AG10803 (cell line): ENCODE measurements around the gene NPEPPS.

Experiments
- DNase-seq: peaks from one replicate; pipeline ENCODE4 v3.0.0; 2010; ENCODE audit warnings: low read depth
- H3K4me3 ChIP-seq: 2 replicates; pipeline ENCODE4 v1.5.1; 2011; ENCODE audit warnings: mild to moderate bottlenecking, low read length, control low read depth
- TF ChIP-seq, protein P1 (sequence below): conservative IDR thresholded peaks from 2 replicates; pipeline ENCODE4 v1.5.1; 2011; ENCODE audit warnings: mild to moderate bottlenecking, low read length, control low read depth, inconsistent platforms

Gene NPEPPS

DNA sequence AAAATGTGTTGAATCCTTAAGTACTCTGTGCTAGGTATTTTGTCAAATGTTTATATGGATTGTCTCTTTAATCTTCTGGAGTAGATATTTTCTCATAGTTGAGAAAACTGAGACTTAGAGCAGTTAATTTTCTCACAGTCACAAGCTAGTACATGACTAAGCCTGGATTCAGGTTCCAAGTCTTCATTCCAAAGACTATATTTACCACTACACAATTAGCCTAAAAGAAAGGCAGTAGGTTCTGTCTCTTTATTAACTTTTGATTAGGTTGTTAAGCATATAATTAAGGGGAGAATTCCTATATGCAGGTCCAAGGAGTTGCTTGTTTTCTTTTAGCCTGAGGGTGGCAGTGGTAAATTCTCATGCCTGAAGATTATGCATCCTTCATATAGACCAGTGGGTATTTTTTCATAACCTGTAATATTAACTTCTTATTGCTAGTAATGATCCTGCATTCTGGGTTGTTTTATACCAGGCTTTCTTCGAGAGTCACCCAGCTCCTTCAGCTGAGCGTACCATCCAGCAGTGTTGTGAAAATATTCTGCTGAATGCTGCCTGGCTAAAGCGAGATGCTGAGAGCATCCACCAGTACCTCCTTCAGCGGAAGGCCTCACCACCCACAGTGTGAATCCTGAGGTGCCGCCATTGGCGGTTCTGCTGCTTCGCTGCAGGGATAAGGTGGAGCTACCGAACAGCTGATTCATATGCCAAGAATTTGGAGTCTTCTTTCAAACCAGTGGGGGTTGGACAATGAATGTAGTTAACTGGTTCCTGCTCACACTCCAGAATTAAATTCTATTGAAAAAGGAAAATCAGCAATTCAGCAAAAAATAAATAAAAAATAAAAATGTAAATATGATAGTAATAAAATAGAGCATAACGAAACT is 90.6 kb downstream of the NPEPPS start:
- peak; percentile 87 for DNase-seq
- no peak overlapping the region for H3K4me3 ChIP-seq
- TF ChIP-seq, protein P1, sequence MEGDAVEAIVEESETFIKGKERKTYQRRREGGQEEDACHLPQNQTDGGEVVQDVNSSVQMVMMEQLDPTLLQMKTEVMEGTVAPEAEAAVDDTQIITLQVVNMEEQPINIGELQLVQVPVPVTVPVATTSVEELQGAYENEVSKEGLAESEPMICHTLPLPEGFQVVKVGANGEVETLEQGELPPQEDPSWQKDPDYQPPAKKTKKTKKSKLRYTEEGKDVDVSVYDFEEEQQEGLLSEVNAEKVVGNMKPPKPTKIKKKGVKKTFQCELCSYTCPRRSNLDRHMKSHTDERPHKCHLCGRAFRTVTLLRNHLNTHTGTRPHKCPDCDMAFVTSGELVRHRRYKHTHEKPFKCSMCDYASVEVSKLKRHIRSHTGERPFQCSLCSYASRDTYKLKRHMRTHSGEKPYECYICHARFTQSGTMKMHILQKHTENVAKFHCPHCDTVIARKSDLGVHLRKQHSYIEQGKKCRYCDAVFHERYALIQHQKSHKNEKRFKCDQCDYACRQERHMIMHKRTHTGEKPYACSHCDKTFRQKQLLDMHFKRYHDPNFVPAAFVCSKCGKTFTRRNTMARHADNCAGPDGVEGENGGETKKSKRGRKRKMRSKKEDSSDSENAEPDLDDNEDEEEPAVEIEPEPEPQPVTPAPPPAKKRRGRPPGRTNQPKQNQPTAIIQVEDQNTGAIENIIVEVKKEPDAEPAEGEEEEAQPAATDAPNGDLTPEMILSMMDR, result no peak; the same call in 1 of the 2 replicates

DNA sequence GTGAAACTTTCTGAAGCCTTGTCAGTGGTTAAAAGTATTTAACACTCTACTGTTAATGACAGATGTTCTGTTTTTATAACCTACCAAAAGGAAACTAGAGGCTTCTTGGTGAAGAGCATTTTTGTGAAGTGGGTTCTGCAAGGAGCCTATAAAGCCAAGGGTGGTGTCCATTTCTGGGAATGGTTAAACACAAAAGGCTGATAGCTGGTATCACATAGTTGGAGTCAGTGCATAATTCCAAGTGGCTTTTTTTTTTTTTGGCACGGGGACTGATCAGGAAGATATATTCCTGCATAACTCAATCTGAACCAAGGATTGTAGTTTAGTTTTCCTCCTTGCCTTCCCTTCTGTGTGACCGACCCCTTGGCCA is 91.3 kb downstream of the NPEPPS start:
- TF ChIP-seq, protein P1, result no peak
- no peak for DNase-seq
- no peak overlapping the region for H3K4me3 ChIP-seq

DNA sequence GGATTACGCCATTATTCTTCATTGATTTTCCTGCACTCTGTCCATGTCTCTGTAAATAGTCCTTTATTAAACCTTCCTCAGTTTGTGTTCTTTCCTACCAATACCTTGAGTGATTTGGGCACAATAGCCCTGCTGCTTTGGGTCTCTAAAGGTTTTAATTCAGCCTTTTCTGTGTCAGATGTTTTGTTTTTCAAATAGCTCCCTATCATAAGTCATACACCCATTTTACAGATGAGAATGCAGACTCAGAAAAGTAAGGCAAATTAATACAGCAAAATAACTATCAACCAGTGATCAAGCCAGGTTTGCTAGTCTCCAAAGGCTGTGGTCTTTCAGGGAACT is 93.8 kb downstream of the NPEPPS start:
- DNase-seq, result no peak
- no peak overlapping the region for H3K4me3 ChIP-seq
- TF ChIP-seq, protein P1, result no peak

DNA sequence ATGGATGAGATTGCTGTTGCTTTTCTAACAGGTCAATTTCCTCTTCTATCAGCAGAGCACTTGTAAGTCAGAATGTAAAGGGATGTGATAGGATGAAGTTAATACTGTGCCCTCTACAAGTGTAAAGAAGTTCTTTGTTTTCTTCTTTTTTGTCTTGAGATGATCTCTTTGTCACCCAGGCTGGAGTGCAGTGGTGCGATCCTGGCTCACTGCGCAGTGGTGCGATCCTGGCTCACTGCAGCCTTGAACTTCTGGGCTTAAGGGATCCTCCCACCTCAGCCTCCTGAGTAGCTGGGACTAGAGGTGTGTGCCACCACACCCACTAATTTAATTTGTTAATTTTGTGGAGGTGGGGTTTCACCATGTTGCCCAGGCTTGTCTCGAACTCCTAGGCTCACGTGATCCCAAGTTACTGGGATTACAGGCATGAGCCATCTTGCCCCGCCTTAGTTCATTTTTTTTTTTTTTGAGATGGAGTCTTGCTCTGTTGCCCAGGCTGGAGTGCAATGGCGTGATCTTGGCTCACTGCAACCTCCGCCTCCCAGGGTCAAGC is 97.2 kb downstream of the NPEPPS start:
- no peak overlapping the region for H3K4me3 ChIP-seq
- TF ChIP-seq, protein P1, result no peak
- no peak for DNase-seq

DNA sequence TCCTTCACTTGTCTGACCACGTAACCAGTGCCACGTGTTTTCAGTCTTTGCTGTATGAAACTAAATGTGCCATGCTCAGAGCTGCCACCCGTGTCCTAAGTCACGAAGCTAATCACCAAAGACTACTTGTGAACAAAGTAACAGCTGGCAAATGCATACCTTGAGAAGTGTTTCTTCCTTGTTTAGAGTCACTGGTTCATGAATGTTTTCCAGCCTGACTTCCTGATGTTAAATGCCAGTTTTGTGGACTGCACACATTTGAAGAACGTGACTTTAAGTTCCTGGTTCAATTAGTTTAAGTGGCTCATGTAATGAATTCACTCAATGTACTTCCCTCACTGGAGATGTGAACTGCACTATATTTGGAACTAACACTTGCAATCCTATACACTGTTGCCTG is 98.9 kb downstream of the NPEPPS start:
- DNase-seq, result no peak
- TF ChIP-seq, protein P1, result no peak
- no peak overlapping the region for H3K4me3 ChIP-seq

DNA sequence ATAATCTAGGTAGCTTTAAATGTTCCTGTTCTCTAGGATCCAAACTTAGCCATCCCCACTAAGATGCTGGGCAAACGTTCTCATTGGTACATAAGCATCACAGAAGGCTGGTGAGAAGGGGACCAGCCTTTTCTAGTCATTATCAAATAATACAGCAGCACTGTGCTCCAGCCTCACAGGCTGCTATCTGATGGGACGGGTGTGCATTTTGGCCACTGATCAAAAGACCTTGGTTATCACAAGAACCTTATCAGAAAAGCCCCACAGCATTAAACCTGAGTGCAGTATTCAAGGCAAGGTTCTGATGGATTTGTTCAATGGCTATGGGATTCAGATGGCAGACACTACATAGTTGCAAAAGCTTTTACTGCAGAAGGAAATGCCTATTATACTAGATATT is 99.7 kb downstream of the NPEPPS start:
- TF ChIP-seq, protein P1, result no peak
- no peak for DNase-seq
- H3K4me3 ChIP-seq, result no peak overlapping the region

DNA sequence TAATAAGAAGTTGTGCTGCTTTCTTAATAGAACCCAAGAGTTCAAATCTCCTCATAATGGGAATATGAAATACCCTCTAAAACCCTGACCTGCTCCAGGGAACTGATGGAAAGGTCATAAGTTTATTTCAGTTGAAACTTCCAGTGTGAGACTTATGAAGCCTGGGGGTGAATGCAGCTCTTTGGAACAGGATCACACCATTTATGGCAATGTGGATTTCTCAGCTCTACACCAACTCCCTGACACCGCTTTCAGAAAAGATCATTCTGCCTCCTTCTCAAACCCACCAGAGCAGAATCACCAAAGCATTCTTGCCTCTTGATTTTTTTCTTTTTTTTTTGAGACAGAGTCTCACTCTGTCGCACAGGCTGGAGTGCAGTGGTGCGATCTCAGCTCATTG is 102.1 kb downstream of the NPEPPS start:
- TF ChIP-seq, protein P1, result no peak
- DNase-seq, result no peak
- H3K4me3 ChIP-seq, result no peak overlapping the region
